Caco-2 (cell line): ENCODE measurements around the gene CYB5D1. TPM values are rescaled to one million over a fixed set of nuclear protein-coding genes. Genes with fewer than 3 reads are reported as not detected.

Source experiments
- BruUV-seq: library from RNA; stranded (reverse); fragments of 400-500 nt; replicated peaks from 2 replicates; lab custom pipeline; 2021; lab: Mats Ljungman, UMichigan
- CTCF ChIA-PET: fragments of 300-600 bp; sonication (Branson Sonifier 250); formaldehyde crosslinking; loops from one replicate; lab custom pipeline; 2022; ENCODE audit warnings: antibody characterized with exemption; lab: Charles Lee
- POLR2A ChIA-PET: fragments of 300-600 bp; sonication (Branson Sonifier 250); formaldehyde crosslinking; loops from one replicate; lab custom pipeline; 2022; ENCODE audit warnings: antibody characterized with exemption; lab: Charles Lee
- DNase-seq, 2 experiments: peaks; one replicate each; pipeline versions ENCODE4 v3.0.0 to v3.0.0-alpha.2; 2020 to 2022
- H3K27me3 ChIP-seq: replicated peaks from 2 replicates; pipeline ENCODE4 v1.6.0; 2011; ENCODE audit warnings: low read length; ENCODE audit not compliant: control insufficient read depth, insufficient read depth
- H3K36me3 ChIP-seq: 2 replicates; pipeline ENCODE4 v1.5.1; 2011; ENCODE audit warnings: low read length; ENCODE audit not compliant: control insufficient read depth, insufficient read depth
- H3K4me1 ChIP-seq: fragments of 250-450 bp; sonication (Bioruptor Pico); 2 replicates; pipeline ENCODE4 v1.5.1; 2020; ENCODE audit warnings: mild to moderate bottlenecking
- H3K4me3 ChIP-seq: 2 replicates; pipeline ENCODE4 v1.5.1; 2011; ENCODE audit warnings: low read depth, mild to moderate bottlenecking, control low read depth, low read length
- H3K9me3 ChIP-seq: fragments of 250-450 bp; sonication (Bioruptor Pico); 2 replicates; pipeline ENCODE4 v1.5.1; 2020; ENCODE audit warnings: mild to moderate bottlenecking, moderate library complexity
- H3K27ac Mint-ChIP-seq: one replicate; pipeline ENCODE4 v1.8.0; 2022; ENCODE audit warnings: mixed read lengths; ENCODE audit not compliant: unreplicated experiment
- H3K27me3 Mint-ChIP-seq: one replicate; pipeline ENCODE4 v1.8.0; 2022; ENCODE audit warnings: mixed read lengths; ENCODE audit not compliant: insufficient read depth, unreplicated experiment
- H3K36me3 Mint-ChIP-seq: one replicate; pipeline ENCODE4 v1.8.0; 2022; ENCODE audit warnings: mild to moderate bottlenecking, mixed read lengths; ENCODE audit not compliant: insufficient read depth, unreplicated experiment
- H3K4me1 Mint-ChIP-seq: one replicate; pipeline ENCODE4 v1.8.0; 2022; ENCODE audit warnings: low read depth, mixed read lengths; ENCODE audit not compliant: unreplicated experiment
- H3K4me3 Mint-ChIP-seq: one replicate; pipeline ENCODE4 v1.8.0; 2022; ENCODE audit warnings: mild to moderate bottlenecking, moderate library complexity, mixed read lengths; ENCODE audit not compliant: unreplicated experiment
- H3K9me3 Mint-ChIP-seq: one replicate; pipeline ENCODE4 v1.8.0; 2022; ENCODE audit warnings: mixed read lengths; ENCODE audit not compliant: unreplicated experiment
- intact Hi-C: fragments of 100-400 bp; cut with micrococcal nuclease; formaldehyde crosslinking; loops from one replicate; pipeline ENCODE4 v1.10.0; 2022; ENCODE audit not compliant: unreplicated experiment
- total RNA-seq: library from RNA; stranded (reverse); gene quantifications from 2 replicates; pipeline ENCODE4 v1.2.3, GENCODE V29; 2022
- TF ChIP-seq, protein P1 (sequence below), 2 experiments: fragments of 200-600 bp in 1 of 2; IDR thresholded peaks; 1 replicate in 1 of 2; 2 replicates in 1 of 2; pipeline versions ENCODE4 v1.5.1 to v1.8.0; 2011 to 2022; ENCODE audit warnings: antibody characterized with exemption in 1 of 2, control low read depth in 1 of 2, inconsistent platforms in 1 of 2, low read depth in 1 of 2, low read length in 1 of 2, mild to moderate bottlenecking in 1 of 2, moderate library complexity in 1 of 2; ENCODE audit not compliant: insufficient read depth in 1 of 2, severe bottlenecking in 1 of 2, unreplicated experiment in 1 of 2

CYB5D1 gene
- total RNA-seq, 1 experiment from 2014 or later = 6.1 TPM

- POLR2A ChIA-PET = no interaction called here
Measured at GRCh38 chr17:7894226-7894625, 36.4 kb downstream of the CYB5D1 start.

DNA sequence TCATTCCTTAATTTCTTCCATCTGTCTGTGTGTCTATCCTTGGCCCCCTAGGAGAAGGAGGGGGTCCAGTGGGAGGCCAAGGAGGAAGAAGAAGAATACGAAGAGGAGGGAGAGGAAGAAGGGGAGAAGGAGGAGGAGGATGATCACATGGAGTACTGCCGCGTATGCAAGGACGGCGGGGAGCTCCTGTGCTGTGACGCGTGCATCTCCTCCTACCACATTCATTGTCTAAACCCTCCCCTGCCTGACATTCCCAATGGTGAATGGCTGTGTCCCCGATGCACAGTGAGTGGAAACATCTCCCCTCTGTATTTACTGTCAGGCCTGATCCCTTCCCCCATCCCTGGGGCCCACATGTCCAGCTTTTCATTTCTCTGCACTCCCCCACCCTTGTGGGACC is 37.1 kb downstream of the CYB5D1 start:
- no TSS peak for BruUV-seq
- no peaks in the 10 kb centered on the region for H3K9me3 ChIP-seq
- H3K4me1 ChIP-seq = no peaks in the 10 kb centered on the region
- no peaks in the 10 kb centered on the region for H3K9me3 Mint-ChIP-seq
- POLR2A ChIA-PET = no interaction called here
- peaks cover 6% of the 10 kb centered on the region for H3K4me1 Mint-ChIP-seq
- CTCF ChIA-PET = no interaction called here
- intact Hi-C loops = loop anchor here (5.0 kb wide), 1 partner anchor 73 kb away; no protein-coding TSS in a partner anchor
- peaks cover 23% of the 10 kb centered on the region for H3K36me3 Mint-ChIP-seq
- no peak overlapping the region for H3K27ac Mint-ChIP-seq
- TF ChIP-seq, protein P1, sequence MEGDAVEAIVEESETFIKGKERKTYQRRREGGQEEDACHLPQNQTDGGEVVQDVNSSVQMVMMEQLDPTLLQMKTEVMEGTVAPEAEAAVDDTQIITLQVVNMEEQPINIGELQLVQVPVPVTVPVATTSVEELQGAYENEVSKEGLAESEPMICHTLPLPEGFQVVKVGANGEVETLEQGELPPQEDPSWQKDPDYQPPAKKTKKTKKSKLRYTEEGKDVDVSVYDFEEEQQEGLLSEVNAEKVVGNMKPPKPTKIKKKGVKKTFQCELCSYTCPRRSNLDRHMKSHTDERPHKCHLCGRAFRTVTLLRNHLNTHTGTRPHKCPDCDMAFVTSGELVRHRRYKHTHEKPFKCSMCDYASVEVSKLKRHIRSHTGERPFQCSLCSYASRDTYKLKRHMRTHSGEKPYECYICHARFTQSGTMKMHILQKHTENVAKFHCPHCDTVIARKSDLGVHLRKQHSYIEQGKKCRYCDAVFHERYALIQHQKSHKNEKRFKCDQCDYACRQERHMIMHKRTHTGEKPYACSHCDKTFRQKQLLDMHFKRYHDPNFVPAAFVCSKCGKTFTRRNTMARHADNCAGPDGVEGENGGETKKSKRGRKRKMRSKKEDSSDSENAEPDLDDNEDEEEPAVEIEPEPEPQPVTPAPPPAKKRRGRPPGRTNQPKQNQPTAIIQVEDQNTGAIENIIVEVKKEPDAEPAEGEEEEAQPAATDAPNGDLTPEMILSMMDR (IDR thresholded peaks at IDR 0.05; ENCODE audit: insufficient read depth in 1 of 2, low read depth in 1 of 2, low read length in 1 of 2, severe bottlenecking in 1 of 2, unreplicated experiment in 1 of 2) = no peak
- no peaks in the 10 kb centered on the region for H3K27me3 Mint-ChIP-seq
- H3K27me3 ChIP-seq = no peaks in the 10 kb centered on the region
- no peak for DNase-seq
- H3K36me3 ChIP-seq = no peaks in the 10 kb centered on the region; the same call in 1 of the 2 replicates
- no peak overlapping the region for H3K4me3 ChIP-seq
- no peak overlapping the region for H3K4me3 Mint-ChIP-seq

More at GRCh38 chr17:7894226-7894625, 36.4 kb downstream of the CYB5D1 start:
- H3K4me3 ChIP-seq = no peak overlapping the region
- TF ChIP-seq, protein P1 (IDR thresholded peaks at IDR 0.05; ENCODE audit: insufficient read depth in 1 of 2, low read depth in 1 of 2, low read length in 1 of 2, severe bottlenecking in 1 of 2, unreplicated experiment in 1 of 2) = no peak
- H3K4me1 ChIP-seq = no peaks in the 10 kb centered on the region
- peaks cover 20% of the 10 kb centered on the region for H3K36me3 Mint-ChIP-seq
- H3K36me3 ChIP-seq = no peaks in the 10 kb centered on the region
- peaks cover 6% of the 10 kb centered on the region for H3K4me1 Mint-ChIP-seq
- no peaks in the 10 kb centered on the region for H3K9me3 Mint-ChIP-seq
- BruUV-seq = TSS peak; percentile 49
- H3K27ac Mint-ChIP-seq = no peak overlapping the region
- no peak for DNase-seq
- CTCF ChIA-PET = no interaction called here
- H3K9me3 ChIP-seq = no peaks in the 10 kb centered on the region
- H3K27me3 ChIP-seq = no peaks in the 10 kb centered on the region
- no peak overlapping the region for H3K4me3 Mint-ChIP-seq
- no peaks in the 10 kb centered on the region for H3K27me3 Mint-ChIP-seq
- intact Hi-C loops = no loop called here

GRCh38 chr17:7897090-7897489 is 39.3 kb downstream of the CYB5D1 start:
- BruUV-seq = no TSS peak
- H3K27me3 ChIP-seq = no peaks in the 10 kb centered on the region
- TF ChIP-seq, protein P1 (IDR thresholded peaks at IDR 0.05; ENCODE audit: insufficient read depth in 1 of 2, low read depth in 1 of 2, low read length in 1 of 2, severe bottlenecking in 1 of 2, unreplicated experiment in 1 of 2) = no peak
- no peaks in the 10 kb centered on the region for H3K9me3 ChIP-seq
- DNase-seq = no peak
- H3K36me3 ChIP-seq = no peaks in the 10 kb centered on the region; the same call in 1 of the 2 replicates
- Mint-ChIP-seq H3K4me3 (no peak overlapping the region), H3K9me3 (no peaks in the 10 kb centered on the region), H3K36me3 (peaks cover 29% of the 10 kb centered on the region), H3K27ac (no peak overlapping the region), H3K27me3 (no peaks in the 10 kb centered on the region), H3K4me1 (peaks cover 6% of the 10 kb centered on the region)
- intact Hi-C loops = loop anchor here (1.0 to 5.0 kb wide), 2 partner anchors 34 to 75 kb away; no protein-coding TSS in a partner anchor
- H3K4me3 ChIP-seq = no peak overlapping the region
- H3K4me1 ChIP-seq = no peaks in the 10 kb centered on the region
- CTCF ChIA-PET = interaction anchor here (1.8 kb wide), 1 partner anchor 34 kb away, joined by 8 read pairs; no protein-coding TSS in a partner anchor
- POLR2A ChIA-PET = no interaction called here
